Uterine smooth muscle cell (primary cell): Measurements from ENCODE around the gene SOX11. TPM values are rescaled to one million over a fixed set of nuclear protein-coding genes. Genes with fewer than 3 reads are reported as not detected.

Experiments used
- total RNA-seq: library from RNA; depleted of rRNA; stranded (reverse); fragments of >200 nt; gene quantifications from 2 replicates; pipeline ENCODE4 v1.2.3, GENCODE V29; 2014

SOX11 gene
- 0.37 and 0.66 TPM in 2 replicates for total RNA-seq

DNA sequence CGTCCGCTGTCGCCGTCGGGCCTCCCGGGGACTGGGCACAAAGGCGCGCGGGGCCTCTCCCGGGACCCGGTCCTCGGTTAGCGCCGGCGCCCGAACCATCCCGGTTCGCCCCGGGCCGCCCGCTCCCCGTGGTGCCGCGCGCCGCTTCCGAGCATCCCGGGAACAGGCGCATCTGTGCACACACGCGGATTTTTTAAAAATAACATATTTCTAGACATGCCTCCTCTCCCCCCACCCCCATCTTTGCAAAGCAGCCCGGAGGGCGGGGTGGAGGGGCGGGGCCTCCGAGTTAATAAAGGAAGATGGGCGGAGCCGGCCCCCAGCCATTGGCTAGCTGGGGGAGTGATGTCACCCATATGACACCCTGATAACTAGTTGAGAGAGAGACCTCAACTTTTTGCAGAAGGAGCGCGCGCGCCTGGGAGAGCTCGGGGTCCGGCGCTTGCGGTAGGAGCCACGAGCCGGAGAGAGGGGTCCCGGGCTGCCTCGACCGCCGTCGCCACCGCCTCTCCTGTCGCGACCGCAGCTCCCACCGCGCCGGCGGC, at the start of gene SOX11:
TSS of gene SOX11 (plus strand) at position 400 of the 545 bp plus-strand sequence. CDS start 338 bp downstream, outside the sequence.

